Ovary (tissue), 3 donors: ENCODE results near the gene PRKAG3.

Experiments
- CTCF ChIP-seq, 3 donors: fragments of 450-650 bp in 2 of 3; fragments of 200-600 bp in 1 of 3; IDR thresholded peaks; one replicate each; pipeline versions ENCODE4 v1.5.1 to v1.8.0; 2016 to 2022; ENCODE audit warnings: antibody characterized with exemption in 3 of 3, mild to moderate bottlenecking in 1 of 3
- EP300 ChIP-seq: sonication (generic); formaldehyde crosslinking; IDR thresholded peaks from one replicate; pipeline ENCODE4 v1.6.1; 2017; ENCODE audit warnings: antibody characterized with exemption
- donor health status: DM: no; HTN: no; CAD: no.

GRCh38 chr2:218879776-218880101, 48.1 kb upstream of the PRKAG3 start:
- TF ChIP-seq CTCF (IDR thresholded peaks at IDR 0.05) (no peak), EP300 (no peak)
